WERI-Rb-1 (cell line): ENCODE measurements around the gene MYF6.

Source experiments
- DNase-seq: peaks from one replicate; pipeline ENCODE4 v3.0.0-alpha.2; 2020
- H3K27ac ChIP-seq: fragments of 250-450 bp; sonication (Bioruptor Pico); 2 replicates; pipeline ENCODE4 v1.5.1; 2020; ENCODE audit warnings: mild to moderate bottlenecking, moderate library complexity
- H3K27me3 ChIP-seq: fragments of 250-450 bp; sonication (Bioruptor Pico); 2 replicates; pipeline ENCODE4 v1.5.1; 2021; ENCODE audit warnings: mild to moderate bottlenecking, low read depth, moderate library complexity; ENCODE audit not compliant: insufficient read depth, severe bottlenecking
- H3K36me3 ChIP-seq: fragments of 250-450 bp; sonication (Bioruptor Pico); 2 replicates; pipeline ENCODE4 v1.5.1; 2020; ENCODE audit warnings: mild to moderate bottlenecking, moderate library complexity
- H3K4me3 ChIP-seq: 2 replicates; pipeline ENCODE4 v1.5.1; 2011; ENCODE audit warnings: low read depth, mild to moderate bottlenecking, control low read depth, low read length
- H3K9me3 ChIP-seq: fragments of 250-450 bp; sonication (Bioruptor Pico); 2 replicates; pipeline ENCODE4 v1.5.1; 2021; ENCODE audit warnings: mild to moderate bottlenecking, moderate library complexity; ENCODE audit not compliant: severe bottlenecking
- TF ChIP-seq, protein P1 (sequence below): IDR thresholded peaks from 2 replicates; pipeline ENCODE4 v1.5.1; 2011; ENCODE audit warnings: low read depth, mild to moderate bottlenecking, control low read depth, inconsistent platforms, low read length

MYF6 gene

DNA sequence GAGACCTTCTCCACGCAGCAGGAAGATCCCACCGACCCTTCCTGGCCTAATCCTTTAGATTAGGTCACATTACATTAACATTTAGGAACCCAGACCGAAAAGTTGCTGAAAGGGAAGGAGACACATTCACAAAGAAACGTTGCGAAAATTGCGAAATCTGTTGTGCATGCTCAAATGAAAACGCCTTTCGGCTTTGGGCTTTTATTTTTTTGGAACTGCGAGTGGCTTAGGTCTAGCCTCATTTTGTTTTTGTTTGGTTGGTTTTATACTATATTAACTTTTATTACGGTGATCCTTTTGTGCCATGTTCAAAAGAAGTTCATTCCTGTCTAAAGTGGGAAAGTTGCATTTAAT, 1.5 kb downstream of the MYF6 start:
- Histone ChIP-seq H3K27ac (no peak overlapping the region), H3K36me3 (no peaks in the 10 kb centered on the region), H3K27me3 (no peaks in the 10 kb centered on the region), H3K9me3 (no peaks in the 10 kb centered on the region), H3K4me3 (no peak overlapping the region)
- TF ChIP-seq, protein P1, sequence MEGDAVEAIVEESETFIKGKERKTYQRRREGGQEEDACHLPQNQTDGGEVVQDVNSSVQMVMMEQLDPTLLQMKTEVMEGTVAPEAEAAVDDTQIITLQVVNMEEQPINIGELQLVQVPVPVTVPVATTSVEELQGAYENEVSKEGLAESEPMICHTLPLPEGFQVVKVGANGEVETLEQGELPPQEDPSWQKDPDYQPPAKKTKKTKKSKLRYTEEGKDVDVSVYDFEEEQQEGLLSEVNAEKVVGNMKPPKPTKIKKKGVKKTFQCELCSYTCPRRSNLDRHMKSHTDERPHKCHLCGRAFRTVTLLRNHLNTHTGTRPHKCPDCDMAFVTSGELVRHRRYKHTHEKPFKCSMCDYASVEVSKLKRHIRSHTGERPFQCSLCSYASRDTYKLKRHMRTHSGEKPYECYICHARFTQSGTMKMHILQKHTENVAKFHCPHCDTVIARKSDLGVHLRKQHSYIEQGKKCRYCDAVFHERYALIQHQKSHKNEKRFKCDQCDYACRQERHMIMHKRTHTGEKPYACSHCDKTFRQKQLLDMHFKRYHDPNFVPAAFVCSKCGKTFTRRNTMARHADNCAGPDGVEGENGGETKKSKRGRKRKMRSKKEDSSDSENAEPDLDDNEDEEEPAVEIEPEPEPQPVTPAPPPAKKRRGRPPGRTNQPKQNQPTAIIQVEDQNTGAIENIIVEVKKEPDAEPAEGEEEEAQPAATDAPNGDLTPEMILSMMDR: no peak
- DNase-seq: no peak

DNA sequence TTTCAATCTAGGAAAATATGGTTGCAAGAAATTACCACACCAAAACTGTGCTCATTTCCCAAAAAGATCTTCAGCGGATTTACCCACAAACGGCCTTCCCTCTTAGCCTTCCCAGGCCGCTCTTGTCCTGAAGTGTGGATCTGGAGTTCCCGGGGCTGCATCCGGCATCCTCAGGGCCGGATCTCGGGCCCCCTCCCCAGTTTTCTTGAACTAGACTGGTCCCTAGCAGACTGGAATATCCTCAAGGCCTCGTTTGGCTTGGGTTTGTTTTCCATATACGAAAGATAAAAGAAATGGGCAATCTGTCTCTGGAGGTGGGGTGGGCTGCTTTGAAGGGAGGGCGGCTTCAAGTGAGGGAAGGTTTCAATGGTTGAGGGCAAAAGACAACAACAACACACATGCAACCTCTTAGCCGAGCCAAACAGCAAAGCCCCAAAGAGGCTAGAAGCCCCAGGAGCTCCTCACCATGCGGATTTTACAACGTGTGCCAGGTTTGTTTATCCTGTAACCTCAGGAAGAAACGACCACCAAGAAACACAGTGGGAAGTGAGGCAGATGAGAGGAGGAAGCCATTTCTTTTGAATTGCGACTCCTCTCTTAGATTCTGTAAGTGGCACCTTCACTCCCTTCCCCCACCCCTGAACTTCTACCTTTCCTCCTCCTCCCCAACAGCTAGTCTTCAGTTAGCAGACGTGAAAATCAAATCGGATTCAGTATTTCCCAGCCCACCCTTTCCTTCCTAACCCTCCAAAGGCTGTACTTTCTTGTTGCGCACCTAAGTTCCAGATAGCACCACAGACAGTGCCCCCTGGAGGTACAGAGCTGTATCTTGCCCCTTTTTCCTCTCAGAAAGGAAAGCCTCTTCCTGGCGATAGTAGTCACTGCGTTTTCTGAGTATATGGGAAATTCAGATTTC, 2.6 kb downstream of the MYF6 start:
- TF ChIP-seq, protein P1: peak; percentile 44
- Histone ChIP-seq H3K36me3 (no peaks in the 10 kb centered on the region), H3K9me3 (no peaks in the 10 kb centered on the region), H3K27me3 (no peaks in the 10 kb centered on the region), H3K27ac (no peak overlapping the region), H3K4me3 (no peak overlapping the region)
- no peak for DNase-seq

DNA sequence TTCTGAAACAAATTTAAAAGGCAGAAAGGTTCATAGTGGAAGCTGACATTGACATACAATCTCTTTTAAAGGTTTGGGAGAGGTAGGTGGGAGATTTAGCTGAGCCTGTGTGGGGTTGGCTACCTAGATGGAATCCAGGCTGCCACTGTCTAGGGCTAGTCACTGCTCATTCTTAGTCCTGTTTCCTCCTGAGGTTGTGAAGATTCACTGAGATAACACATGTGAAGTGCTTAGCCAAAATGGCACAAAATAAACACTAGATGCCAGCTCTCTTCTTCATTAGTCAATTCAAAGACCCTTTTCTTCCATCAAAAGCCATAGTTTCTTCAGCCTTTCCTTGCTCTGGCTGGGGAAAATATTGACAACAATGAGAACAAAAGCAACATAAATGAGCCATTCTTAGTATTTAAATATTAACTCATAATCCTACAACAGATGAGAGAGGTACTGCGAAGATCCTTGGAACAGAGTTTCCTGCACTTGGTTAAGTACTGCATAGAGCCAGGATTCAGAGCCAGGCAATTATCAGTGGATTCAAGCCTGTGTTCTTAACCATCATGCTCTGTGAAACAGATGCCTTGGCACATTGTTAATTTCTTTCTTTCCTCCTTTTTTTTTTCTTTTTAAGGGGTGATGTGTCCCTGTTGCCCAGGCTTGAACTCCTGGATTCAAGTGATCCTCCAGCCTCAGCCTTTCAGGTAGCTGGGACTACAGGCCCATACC, 3.5 kb downstream of the MYF6 start:
- TF ChIP-seq, protein P1: no peak
- DNase-seq: no peak

DNA sequence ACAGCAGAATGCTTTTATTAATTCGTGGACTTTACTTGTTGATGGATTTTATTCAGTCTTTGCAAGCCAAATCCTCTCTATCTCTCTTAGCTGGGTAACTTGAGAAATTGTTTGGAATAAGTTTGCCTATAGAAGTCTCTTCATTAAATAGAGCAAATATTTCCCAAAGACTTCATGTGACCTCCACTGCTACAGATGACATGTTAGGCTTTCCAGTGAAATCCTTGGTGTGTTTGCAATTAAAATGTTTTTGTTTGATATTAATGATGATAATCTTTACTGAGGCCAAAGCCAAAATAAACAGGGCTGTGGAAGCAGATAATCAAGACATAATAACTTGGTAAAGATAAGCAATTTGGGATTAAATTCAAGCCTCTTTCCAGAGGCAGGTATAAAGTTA, 4.4 kb downstream of the MYF6 start:
- Histone ChIP-seq H3K4me3 (no peak overlapping the region), H3K27me3 (no peaks in the 10 kb centered on the region), H3K9me3 (no peaks in the 10 kb centered on the region), H3K36me3 (no peaks in the 10 kb centered on the region), H3K27ac (no peak overlapping the region)
- TF ChIP-seq, protein P1: no peak
- DNase-seq: no peak

More for the DNA sequence above, 3.5 kb downstream of the MYF6 start:
- no peaks in the 10 kb centered on the region for H3K9me3 ChIP-seq
- no peaks in the 10 kb centered on the region for H3K36me3 ChIP-seq
- H3K27me3 ChIP-seq: no peaks in the 10 kb centered on the region
- no peak overlapping the region for H3K27ac ChIP-seq
- no peak overlapping the region for H3K4me3 ChIP-seq

DNA sequence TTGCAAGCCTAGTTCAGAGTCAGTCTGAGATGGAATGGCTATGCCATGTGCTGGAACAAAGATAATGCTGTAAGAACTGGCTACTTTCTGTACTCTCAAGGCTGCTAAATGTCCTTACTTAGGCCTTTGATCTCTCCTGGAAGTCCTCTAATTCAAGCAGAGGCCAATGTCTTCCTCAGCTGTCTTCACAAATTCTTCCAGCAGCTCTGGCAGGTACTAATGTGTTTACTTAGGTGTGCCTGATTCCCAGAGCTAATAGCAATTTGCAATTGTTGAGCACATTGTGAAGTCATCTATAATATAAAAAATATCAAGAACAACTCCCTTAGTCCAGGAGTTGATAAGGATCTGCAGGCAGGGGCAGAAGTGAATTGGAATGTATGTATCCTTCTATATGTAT, 5.4 kb downstream of the MYF6 start:
- no peak for DNase-seq
- no peak overlapping the region for H3K4me3 ChIP-seq
- H3K27ac ChIP-seq: no peak overlapping the region
- no peaks in the 10 kb centered on the region for H3K9me3 ChIP-seq
- TF ChIP-seq, protein P1: no peak
- H3K27me3 ChIP-seq: no peaks in the 10 kb centered on the region
- H3K36me3 ChIP-seq: no peaks in the 10 kb centered on the region
